HFFc6 (cell line): ENCODE results near the gene DPP3. TPM values are rescaled to one million over a fixed set of nuclear protein-coding genes. Genes with fewer than 3 reads are reported as not detected.

Experiments used
- DNase-seq: peaks from one replicate; pipeline ENCODE4 v3.0.0-alpha.2; 2018
- H3K27ac Mint-ChIP-seq: 2 replicates; pipeline ENCODE4 v1.8.0; 2020; ENCODE audit warnings: mild to moderate bottlenecking, mixed read lengths
- H3K27me3 Mint-ChIP-seq: 2 replicates; pipeline ENCODE4 v1.8.0; 2021; ENCODE audit warnings: mild to moderate bottlenecking, moderate library complexity, mixed read lengths; ENCODE audit not compliant: insufficient read depth
- H3K36me3 Mint-ChIP-seq: 2 replicates; pipeline ENCODE4 v1.8.0; 2021; ENCODE audit warnings: low read depth, mixed read lengths
- H3K4me1 Mint-ChIP-seq: 2 replicates; pipeline ENCODE4 v1.8.0; 2020; ENCODE audit warnings: low read depth, mixed read lengths
- H3K4me3 Mint-ChIP-seq: 2 replicates; pipeline ENCODE4 v1.8.0; 2020; ENCODE audit warnings: mild to moderate bottlenecking, moderate library complexity, mixed read lengths
- H3K9me3 Mint-ChIP-seq: 2 replicates; pipeline ENCODE4 v1.8.0; 2020; ENCODE audit warnings: mild to moderate bottlenecking, mixed read lengths
- total RNA-seq, 6 experiments: library from RNA; stranded (reverse); fragmentation: NEBNext Ultra II Directional; extraction: Animal tissue kit (Norgen Biotek cat#: 25700); gene quantifications; 2 replicates in 1 of 6; 3 replicates in 5 of 6; pipeline ENCODE4 v1.2.3, GENCODE V29; 2021
- TF ChIP-seq, protein P1 (sequence below): fragments of 200-600 bp; sonication (generic); IDR thresholded peaks from 2 replicates; pipeline ENCODE4 v1.5.0; 2021; ENCODE audit warnings: antibody characterized with exemption, mild to moderate bottlenecking

DPP3 gene
- total RNA-seq, 6 experiments from 2014 or later, result 54.8 to 71.6 (median 58.2) TPM

DNA sequence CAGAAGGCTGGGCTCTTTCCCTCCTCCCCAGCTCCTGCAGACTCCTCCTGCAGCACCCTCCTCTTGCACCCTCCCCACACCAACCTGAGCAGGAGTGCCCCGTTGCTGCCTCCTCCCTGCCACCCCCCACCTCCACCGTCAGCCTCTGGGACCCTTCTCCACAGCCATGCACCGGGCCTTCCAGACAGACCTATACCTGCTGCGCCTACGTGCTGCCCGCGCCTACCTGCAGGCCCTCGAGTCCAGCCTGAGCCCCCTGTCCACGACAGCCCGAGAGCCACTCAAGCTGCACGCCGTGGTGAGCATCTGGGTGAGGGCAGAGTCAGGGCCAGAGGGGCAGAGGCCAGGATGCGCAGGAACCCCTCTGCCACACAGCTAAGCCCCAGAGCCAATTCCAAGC is 49.4 kb downstream of the DPP3 start:
- DNase-seq, result no peak
- no peaks in the 10 kb centered on the region for H3K36me3 Mint-ChIP-seq
- H3K4me1 Mint-ChIP-seq, result no peaks in the 10 kb centered on the region
- no peak overlapping the region for H3K27ac Mint-ChIP-seq
- peaks cover 2% of the 10 kb centered on the region for H3K27me3 Mint-ChIP-seq
- TF ChIP-seq, protein P1, sequence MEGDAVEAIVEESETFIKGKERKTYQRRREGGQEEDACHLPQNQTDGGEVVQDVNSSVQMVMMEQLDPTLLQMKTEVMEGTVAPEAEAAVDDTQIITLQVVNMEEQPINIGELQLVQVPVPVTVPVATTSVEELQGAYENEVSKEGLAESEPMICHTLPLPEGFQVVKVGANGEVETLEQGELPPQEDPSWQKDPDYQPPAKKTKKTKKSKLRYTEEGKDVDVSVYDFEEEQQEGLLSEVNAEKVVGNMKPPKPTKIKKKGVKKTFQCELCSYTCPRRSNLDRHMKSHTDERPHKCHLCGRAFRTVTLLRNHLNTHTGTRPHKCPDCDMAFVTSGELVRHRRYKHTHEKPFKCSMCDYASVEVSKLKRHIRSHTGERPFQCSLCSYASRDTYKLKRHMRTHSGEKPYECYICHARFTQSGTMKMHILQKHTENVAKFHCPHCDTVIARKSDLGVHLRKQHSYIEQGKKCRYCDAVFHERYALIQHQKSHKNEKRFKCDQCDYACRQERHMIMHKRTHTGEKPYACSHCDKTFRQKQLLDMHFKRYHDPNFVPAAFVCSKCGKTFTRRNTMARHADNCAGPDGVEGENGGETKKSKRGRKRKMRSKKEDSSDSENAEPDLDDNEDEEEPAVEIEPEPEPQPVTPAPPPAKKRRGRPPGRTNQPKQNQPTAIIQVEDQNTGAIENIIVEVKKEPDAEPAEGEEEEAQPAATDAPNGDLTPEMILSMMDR, result no peak
- H3K9me3 Mint-ChIP-seq, result no peaks in the 10 kb centered on the region
- H3K4me3 Mint-ChIP-seq, result no peak overlapping the region

DNA sequence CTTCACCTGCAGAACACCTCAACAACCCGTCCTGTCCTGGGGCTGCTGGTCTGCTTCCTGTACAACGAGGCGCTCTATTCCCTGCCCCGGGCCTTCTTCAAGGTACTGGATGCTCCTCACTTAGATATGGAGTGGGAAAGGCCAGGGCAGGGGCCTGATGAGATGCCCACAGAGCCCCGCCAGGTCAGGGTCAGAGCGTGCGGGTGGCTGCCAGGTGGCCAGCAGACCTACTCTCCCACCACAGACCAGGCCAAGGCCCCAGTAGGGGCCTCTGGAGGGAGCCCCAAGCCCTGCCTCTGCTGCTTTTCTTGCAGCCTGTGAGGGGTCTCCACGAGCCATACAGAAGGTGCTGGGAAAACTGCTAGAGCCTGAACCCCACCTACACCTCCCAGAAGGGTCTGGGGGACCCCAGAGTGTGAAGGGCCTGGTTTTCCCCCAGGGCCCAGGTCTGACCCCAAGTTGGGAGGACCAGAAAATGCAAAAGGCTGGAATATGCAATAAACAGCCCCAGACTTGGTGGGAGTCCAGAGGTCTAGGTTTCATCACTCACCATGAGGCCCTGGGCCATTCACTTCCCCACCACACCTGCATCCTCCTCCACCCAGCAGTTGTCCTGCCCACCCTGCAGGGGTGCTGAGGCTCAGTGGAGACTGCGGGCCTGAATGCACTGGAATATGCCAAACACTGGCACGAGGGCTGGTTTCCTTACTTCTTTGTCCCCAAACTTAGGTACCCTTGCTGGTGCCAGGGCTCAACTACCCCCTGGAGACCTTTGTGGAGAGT is 50.9 kb downstream of the DPP3 start:
- Mint-ChIP-seq H3K27ac (no peak overlapping the region), H3K36me3 (no peaks in the 10 kb centered on the region), H3K4me1 (no peaks in the 10 kb centered on the region), H3K27me3 (peaks cover 2% of the 10 kb centered on the region), H3K9me3 (no peaks in the 10 kb centered on the region), H3K4me3 (no peak overlapping the region)
- DNase-seq, result no peak
- TF ChIP-seq, protein P1, result no peak

DNA sequence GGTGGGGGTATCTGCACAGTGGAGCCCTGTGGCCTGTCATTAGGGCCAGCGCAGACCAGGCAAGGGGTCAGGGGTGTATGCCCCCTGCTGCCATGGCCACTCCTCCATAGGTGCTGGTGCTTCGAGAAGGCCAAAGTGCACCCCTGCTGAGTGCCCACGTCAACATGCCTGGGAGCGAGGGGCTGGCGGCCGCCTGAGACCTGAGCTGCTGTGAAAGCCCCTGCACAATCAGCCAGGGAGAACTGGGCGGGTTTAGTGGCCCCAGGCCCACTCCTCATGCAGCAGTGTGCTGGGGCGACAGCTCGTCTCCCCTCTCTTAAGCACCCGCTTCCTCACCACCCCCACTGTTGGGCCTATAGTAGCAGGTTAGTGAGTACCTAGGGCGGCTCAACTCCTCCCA is 51.6 kb downstream of the DPP3 start:
- H3K27me3 Mint-ChIP-seq, result peaks cover under 1% of the 10 kb centered on the region
- H3K4me3 Mint-ChIP-seq, result no peak overlapping the region
- H3K9me3 Mint-ChIP-seq, result no peaks in the 10 kb centered on the region
- TF ChIP-seq, protein P1, result no peak
- DNase-seq, result no peak
- H3K36me3 Mint-ChIP-seq, result no peaks in the 10 kb centered on the region
- no peak overlapping the region for H3K27ac Mint-ChIP-seq
- H3K4me1 Mint-ChIP-seq, result no peaks in the 10 kb centered on the region

DNA sequence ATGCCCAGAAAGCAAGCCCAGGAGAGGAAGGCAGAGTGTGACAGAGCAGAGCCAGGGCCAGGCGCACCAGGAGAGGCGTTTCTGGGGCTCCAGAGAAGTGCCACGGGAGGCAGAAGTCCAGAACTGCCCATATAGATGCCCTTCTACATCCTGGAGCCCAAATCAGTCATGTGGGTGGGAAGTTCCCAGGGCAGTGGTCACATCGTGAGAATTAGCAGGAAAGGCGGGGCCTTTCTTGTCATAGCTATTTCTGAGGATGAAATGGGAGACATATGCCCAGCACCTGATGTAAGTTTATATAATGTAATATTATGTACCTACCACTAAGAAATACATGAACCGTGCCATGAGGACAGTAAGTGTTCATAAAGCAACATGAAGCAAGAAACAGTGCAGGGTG is 52.5 kb downstream of the DPP3 start:
- no peaks in the 10 kb centered on the region; the same call in none of the 2 replicates for H3K27me3 Mint-ChIP-seq
- no peaks in the 10 kb centered on the region for H3K9me3 Mint-ChIP-seq
- TF ChIP-seq, protein P1, result no peak
- no peak overlapping the region for H3K27ac Mint-ChIP-seq
- DNase-seq, result no peak
- 0 out of 2 replicates have a peak, but pooled peaks cover 5% of the 10 kb centered on the region for H3K36me3 Mint-ChIP-seq
- H3K4me3 Mint-ChIP-seq, result no peak overlapping the region
- no peaks in the 10 kb centered on the region for H3K4me1 Mint-ChIP-seq

DNA sequence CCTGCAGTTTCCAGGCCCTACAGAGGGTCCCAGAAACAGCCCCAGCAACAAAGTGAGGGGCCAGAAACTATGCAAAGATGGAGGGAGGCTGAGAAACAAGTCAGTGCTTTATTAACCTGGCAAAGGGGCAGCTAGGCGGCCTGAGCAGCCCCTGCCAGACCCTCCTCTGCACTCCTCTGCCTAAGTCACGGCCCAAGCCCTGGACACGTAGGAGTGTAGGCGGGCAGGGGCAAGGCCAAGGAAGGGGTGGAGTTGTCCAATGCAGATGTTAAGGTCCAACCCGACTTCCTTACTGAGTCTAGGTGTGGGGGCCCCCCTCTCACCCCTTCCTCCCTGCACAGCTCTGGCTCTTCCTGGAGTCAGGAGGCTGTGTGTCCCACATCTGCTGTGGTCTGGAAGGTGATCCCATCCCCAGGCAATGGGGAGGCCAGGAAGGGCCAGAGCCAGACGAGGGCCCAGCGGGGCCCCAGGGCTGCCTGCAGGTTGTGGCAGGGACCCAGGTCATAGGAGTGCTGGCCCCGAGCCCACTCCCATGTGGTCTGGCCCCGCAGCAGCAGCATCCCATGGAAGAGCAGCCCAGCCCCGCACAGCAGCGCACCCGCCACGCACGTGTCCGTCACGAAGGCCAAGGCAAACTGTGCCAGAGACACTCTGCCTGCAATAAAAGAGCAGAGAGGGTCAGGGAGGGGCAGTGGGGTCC is 59.1 kb downstream of the DPP3 start:
- Mint-ChIP-seq H3K4me3 (no peak overlapping the region), H3K27me3 (peaks cover 3% of the 10 kb centered on the region), H3K4me1 (peaks cover 27% of the 10 kb centered on the region), H3K9me3 (no peaks in the 10 kb centered on the region), H3K36me3 (peaks cover 11% of the 10 kb centered on the region), H3K27ac (no peak overlapping the region)
- DNase-seq, result no peak
- TF ChIP-seq, protein P1, result no peak
